Middle frontal gyrus (tissue), 1 donor: ENCODE data around the gene AKT2.
"Not testable (repeated sequence)": the region's sequence is repeated elsewhere in the genome, so short reads cannot be mapped to it uniquely, and the experiment has no call there.

Source experiments
- DNase-seq: peaks from one replicate; pipeline ENCODE4 v3.0.0-alpha.2; 2015; ENCODE audit warnings: low spot score; ENCODE audit errors: extremely low spot score

AKT2 gene

DNA sequence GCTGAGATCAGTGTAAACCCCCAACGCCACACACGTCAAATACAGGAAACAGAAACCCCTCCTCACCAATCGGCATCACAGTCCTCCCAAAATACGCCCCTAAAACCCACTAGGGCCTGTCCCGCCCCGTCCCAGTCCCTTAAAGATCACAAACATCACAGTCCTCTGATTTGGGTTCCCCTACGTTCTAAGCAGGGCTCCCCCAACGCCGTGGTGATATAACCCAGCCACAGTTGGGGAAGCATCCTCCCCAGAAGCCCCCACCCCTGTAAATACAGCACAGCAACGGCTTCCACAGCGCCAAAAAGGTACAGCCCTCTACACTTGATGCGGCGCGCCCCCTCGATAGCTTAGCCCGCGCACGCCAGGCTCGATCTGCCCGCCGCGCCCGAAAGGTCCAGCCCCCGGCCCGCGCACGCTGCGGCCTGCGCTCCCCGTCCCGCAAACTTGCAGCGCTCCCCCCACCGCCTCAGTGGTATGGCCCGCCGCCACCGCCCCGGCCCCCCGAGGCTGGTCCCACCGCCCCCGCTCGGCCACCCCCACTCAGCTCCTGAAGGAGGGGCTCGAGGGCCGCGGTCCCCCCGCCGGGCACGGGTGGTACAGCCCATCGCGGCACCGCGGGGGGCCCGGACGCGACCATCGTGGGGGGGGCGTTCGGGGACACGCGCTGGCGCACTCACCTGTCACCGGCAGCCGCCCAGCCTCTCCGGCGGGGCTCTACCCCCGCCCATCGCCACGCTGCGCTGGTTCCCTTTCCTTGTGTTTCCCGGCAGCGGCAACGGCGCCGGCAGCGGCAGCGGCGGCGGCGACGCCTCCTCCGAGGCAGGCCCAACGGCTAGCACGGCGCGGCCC is at the start of gene AKT2:
TSS of gene AKT2 (minus strand) at position 845 of the 852 bp plus-strand sequence. CDS start 20,078 bp downstream, outside the sequence.
- no peak for DNase-seq

DNA sequence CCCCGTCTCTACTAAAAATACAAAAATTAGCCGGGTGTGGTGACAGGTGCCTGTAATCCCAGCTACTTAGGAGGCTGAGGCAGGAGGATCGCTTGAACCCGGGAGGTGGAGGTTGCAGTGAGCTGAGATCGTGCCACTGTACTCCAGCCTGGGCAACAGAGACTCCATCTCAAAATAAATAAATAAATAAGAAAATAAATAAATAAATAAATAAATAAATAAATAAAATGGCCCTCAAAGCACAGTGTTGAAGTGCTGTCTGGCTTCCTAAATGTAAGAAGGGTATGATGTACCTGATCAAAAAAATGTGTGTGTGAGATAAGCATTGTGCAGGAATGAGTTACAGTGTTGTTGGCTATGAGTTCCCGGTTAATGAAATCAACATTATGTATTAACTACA is 47.9 kb upstream of the AKT2 start:
- DNase-seq: not testable (repeated sequence)

DNA sequence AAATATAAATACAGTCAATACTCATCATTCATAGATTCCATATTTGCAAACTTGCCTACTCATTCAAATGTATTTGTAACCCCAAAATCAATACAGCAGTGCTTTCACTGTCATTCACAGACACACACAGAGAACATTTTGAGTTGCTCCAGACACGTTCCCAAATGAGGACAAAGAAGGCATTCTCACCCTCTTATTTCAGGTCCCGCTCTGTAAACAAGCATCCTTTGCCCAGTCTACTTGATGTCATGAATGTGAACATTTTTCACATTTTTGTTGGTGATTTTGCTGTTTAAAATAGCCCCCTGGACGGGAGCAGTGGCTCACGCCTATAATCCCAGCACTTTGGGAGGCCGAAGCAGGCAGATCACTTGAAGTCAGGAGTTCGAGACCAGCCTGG is 47.5 kb upstream of the AKT2 start:
- DNase-seq: no peak

DNA sequence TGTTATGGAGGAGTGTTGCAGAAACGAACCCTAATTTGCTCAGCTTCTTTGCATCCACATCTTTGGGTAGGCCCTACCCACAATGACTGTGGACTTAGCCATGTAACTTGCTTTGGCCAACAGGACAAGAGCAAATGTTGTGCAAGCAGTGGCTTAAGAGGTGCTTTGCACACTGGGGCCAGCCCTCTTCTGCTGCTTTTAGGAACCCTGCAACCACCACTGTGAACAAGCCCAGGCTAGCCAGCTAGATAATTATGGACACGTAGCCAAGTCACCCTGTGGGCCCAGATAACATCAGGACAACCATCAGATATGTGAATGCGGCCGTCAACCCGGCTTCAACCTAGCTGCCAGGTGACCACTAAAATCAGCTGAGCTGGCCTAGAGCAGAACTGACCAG is 45.9 kb upstream of the AKT2 start:
- no peak for DNase-seq

DNA sequence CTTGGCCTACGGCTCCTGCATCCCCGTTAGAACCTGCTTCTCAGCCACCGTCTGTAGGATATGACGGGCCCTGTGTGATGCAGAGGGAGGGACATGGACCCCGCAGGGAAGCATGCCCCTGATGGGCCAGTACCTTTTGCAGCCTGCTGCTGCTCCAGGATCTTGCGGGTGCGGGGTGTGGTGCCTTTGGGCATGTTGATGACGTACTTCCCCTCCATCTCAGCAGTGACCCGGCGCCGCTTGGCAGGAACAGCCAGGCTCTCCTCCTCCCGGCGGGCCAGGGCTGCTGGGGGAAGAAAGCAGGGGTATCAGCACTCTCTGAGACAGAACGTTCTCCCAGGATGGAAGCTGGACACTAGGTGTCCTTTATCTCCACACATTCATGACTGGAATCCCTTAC is 41.1 kb upstream of the AKT2 start:
- no peak for DNase-seq

DNA sequence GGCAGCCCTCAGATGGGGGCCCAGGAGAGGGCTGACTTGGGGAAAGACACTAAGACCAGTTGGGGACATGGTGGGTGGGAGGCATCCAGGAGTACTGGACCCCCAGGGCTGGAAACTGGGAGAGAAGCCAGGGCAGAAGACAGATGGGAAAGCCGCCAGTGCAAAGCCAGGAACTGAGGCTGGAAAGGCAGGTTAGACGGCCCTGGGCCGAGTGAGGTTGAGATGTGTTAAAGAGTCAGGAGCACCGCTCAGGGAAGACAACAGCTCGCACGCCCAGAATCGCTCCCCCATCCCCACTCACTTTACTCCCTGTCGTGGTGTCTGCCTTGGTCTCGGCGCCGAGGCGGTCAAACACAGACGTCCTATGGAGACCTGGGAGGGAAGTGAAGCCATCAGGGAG is 38.6 kb upstream of the AKT2 start:
- no peak for DNase-seq

DNA sequence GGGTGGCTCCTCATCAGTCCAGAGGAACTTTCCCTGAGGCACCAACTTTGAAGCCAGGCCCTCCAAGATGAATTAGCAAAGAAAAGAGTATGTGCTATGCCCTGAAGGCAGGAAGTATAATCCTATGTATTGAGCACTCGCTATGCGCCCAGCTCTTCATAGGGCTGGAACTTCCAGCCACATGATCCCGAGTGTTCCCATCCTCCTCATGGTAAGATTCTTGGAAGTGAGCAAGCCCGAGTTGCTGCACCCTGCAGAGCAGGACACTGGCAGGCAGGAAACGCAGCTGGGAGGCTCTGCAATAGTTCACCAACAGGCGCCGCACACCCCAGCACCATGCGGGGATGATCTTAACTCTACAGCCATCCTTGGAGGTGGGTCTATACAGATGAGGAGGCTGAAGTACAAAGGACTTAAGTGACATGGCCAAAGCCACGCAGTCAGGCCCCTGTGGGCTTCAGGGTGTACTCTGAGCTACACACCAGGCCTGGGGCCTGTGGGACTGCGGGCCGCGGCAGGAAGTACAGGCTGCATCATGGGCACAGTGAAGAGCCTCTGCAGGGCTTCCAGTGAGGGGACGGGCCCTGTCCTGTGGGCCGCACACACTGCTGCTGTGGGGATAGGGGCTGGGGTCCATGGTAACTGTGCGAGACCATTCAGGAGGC is 37.9 kb upstream of the AKT2 start:
- DNase-seq: no peak

DNA sequence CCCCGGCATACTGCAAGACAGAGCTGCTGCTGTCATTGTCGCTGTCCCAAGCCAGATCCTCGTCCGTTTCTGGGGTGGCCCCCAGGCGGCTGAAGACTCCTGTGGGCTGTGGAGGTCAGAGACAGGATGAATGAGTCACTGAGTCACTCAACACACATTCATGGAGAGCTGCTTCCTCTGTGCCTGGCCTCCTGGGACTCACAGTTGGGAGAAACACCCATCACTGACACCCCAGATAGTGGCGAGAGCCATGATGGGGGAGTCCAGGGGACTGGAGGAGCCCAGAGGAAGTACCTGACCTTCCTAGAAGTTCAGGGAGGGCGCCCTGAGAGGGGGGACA is 37.1 kb upstream of the AKT2 start:
- no peak for DNase-seq

DNA sequence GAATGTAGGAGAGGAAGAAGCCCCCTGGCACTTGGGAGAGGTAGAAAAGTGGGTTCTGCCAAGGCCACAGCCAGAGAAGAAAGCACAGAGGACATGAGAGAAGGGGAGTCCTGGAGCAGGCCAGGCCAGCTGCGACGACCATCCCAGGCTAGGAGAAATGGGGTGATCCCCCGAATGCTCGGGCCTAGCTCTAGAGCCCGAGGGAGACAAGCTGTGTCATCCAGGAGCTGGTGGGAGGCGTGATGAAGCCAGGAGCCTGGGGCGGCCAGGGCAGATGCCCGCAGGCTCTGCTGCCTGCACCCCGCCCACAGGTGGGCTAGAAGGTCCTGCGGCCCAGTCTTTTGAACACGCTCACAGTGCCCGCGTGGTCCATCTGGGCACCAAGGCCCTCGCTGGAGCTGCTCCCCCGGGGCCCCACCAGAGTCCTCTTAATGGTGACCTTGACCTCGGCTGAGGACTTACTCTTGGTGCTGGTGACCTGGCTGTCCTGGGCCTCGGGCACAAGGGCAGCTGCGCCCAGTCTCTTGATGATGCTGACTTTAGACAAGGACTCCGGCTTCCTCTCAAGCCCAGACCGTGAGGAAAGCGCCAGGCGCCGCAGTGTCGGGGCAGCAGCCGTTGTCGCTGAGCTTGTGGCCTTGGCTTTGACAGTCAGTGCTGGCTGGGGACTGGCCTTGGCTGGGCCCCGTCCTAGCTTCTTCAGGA is 36.6 kb upstream of the AKT2 start:
- no peak for DNase-seq

DNA sequence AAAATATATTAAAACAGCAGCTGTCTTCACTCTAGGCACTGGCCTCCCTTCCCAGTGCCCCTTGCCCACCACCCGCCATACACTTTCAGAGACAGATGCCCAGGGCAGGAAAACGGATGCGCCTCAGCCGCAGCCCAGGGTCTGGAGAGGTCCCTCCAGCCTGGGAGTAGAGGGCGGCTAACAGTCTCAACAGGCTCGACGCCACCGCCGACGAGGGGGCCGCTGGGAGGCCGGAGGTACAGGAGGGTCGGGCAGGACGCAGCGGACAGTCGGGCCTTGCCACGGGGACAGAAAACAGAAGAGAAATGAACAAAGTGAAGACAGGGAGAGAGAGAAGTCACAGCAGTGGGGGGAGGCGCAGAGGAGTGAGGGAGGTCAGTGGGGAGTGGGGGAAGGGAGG is 35.9 kb upstream of the AKT2 start:
- DNase-seq: no peak

DNA sequence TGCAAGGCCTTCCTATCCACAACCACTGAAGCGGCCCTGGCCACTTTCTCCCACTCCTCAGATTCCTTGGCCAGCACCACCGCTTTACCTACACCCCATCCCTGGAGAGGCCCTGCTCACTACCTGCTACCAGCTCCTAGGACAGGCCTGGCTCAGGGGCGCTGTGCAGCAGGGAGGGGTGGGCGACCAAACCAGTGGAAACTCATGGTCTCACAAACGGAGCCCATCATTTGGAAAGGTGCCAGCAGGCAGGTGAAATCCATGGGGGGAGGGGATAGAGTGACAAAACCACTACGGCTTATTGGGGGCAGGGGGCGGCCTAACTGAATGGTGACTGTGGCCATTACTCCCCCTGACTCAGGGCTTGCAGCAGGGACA is 35.4 kb upstream of the AKT2 start:
- DNase-seq: no peak

DNA sequence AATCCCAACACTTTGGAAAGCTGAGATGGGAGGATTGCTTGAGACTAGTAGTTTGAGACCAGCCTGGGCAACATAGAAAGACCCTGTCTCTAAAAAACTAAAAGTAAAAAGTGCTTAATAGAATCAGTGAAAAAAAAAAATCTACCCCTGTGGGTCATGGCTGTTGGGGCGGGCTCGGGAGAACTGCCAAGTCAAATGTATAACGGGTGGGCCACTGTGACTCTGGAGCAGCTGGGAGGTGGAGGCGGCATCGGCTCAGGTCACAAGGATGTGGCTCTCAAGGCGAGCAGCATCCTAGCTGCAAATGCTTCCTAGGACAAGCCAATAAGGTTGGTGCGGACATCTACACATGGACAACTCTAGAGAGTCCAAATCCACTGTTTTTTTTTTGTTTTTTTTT is 32.2 kb upstream of the AKT2 start:
- DNase-seq: no peak

DNA sequence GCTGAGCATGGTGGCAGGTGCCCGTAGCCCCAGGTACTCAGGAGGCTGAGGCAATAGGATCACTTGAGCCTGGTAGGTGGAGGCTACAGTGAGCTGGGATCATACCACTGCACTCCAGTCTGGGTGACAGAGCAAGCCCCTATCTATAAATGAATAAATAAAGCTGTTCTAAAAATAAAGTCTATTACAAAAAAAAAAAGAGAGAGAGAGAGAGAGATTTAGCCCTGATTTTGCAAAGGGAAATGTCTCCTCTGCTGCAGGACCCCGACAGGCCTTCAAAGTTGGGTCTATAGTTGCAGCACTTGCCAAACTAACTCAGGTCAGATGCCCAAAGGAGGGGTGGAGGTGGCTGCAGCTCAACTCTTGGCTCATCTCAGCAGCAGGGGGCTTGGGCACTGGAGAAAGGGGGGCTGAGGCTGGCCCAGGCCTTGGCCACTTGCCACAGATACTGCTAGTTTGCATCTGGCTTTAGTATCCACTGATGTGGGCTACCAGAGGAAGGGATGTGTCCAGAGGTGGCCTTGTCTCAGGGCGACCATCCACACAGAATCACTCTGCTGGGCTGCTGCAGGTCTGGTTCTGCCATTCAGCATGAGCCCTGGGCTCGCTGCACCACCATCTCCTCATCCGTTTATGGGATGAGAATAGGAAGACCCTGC is 30.8 kb upstream of the AKT2 start:
- DNase-seq: no peak

DNA sequence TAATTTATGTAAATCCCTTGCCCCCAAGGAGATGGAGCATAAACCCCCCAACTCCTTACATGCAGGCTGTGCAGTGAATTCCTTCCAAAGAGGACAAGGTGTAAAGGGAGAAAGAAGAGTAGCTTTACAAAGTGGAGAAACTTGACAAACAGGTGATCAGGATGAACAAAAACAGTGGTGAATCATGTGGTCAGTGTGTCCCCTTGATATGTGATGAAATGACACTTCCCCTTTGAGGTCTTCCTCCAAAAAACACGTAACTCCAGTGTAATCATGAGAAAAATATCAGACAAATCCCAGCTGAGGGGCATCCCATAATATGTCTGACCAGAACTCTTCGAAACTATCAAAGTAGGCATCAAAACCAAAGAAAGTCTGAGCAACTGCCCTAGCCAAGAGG is 29.5 kb upstream of the AKT2 start:
- no peak for DNase-seq

DNA sequence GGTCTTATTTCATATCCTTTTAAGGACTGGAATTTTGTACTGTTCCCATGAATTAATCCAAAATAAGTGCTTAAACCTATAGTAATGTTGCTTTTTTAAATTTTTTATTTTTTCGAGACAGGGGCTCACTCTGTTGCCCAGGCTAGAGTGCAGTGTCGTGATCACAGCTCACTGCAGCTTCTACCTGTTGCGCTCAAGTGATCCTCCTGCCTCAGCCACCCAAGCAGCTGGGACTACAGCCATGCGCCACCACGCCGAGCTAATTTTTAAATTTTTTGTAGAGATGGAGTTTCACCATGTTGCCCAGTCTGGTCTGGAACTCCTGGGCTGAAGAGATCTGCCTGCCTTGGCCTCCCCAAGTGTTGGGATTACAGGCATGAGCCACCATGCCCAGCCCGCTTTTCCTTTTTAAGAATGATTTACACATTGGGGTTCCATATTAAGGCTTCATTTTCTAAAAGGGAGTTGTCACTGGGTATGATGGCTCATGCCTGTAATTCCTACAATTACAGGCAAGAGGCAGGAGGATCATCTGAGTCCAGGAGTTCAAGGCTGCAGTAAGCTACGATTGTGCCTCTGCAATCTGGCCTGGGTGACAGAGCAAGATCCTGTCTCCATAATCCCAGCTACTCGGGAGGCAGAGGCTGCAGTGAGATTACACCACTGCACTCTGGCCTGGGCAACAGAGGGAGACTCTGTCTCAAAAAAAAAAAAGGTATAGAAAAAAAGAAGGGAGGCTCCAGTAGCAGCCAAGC is 28.3 kb upstream of the AKT2 start:
- DNase-seq: no peak

DNA sequence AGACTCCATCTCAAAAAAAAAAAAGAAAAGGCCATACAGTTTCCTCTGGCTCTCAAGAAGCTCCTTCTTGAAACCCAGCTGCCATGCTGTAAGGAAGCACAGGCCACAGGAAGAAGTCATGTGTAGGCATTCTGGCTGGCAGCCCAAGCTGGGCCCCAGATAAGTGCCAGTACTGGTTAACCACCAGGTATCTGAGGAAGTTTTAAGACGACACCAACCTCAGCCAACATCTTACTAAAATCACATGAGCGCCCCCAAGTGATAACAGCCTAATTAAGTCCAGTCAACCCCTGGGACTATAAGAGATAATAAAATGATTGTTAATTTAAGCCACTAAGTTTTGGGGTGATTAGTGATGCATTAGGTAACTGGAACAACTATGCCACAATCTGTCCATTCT is 27.4 kb upstream of the AKT2 start:
- no peak for DNase-seq

DNA sequence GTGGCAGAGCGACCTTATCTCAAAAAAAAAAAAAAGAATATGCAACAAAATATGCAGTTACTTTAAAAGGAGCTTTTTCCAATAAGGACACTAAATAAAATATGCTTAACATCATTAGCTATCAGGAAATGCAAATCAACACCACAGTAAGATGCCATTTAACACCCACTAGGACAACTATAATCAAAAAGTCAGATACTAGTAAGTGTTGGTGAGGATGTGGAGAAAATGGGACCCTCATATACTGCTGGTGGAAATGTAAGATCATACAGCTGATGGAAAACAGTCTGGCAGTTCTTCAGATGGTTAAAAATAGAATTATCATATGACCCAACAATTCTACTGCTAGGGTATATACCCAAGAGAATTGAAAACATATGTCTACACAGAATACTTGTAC is 24.5 kb upstream of the AKT2 start:
- DNase-seq: no peak

DNA sequence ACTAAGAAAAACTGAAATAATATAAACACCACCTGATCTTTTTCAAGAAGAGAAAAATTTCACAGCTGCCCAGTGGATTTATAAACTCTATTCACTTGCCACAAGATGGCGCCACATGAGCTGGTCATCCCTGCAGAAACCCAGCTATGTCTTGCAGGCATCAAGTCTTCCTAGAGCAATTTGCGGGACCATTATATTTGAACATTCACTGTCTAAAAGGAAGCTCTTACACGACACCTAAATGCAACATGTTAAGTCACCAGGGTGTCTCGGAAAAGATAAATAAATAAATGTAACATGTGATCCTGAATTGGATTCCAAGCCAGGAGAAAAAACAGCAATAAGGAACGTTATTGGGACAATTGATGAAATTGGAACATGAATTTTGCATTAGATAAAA is 20.3 kb upstream of the AKT2 start:
- DNase-seq: peak; percentile 81

DNA sequence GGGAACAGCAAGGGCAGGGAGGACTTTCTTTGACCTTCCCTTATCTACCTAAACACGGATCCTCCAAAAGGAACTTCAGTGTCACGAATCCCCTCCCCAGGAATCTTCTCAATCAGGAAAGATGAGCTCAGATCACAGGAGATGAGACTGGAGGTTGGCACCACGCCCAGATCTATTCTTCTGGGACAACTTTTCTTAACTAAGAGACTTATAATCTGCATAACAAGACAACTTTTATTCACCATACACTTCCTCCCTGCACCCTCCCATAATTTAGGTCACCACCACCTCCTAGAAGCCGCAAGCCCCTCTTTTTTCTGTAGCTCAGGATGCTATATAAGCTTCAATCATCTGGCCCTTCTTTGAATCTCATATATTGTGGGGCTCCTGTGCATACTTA is 19.2 kb upstream of the AKT2 start:
- no peak for DNase-seq

DNA sequence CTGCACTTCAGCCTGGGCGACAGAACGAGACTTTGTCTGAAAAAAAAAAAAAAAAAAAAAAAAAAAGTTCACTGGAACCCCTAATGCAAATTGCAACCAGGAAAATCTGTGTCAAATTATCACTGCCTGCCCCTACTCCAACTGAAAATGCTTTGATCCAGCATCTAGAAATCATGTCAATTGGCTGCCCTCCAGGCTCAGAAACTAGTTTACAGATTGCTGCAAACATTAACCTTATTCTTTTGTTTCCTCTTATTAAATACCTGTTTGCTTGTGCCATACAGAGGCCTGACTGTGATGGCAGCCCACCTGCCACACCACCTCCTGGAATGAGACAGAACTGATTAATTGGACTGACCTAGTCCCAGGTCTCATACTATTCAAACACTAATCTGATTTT is 18.6 kb upstream of the AKT2 start:
- no peak for DNase-seq
